KMS-11 (cell line): ENCODE measurements around the gene PPM1H.

Experiments used
- H2AFZ ChIP-seq: fragments of 200-600 bp; sonication (generic); 2 replicates; pipeline ENCODE4 v1.6.1; 2016; ENCODE audit warnings: antibody characterized with exemption, mixed run types, low read depth
- H3K27ac ChIP-seq: fragments of 200-600 bp; sonication (generic); 2 replicates; pipeline ENCODE4 v1.6.1; 2016; ENCODE audit warnings: mild to moderate bottlenecking, mixed run types
- H3K27me3 ChIP-seq: fragments of 200-600 bp; sonication (generic); 2 replicates; pipeline ENCODE4 v1.6.1; 2017; ENCODE audit warnings: mild to moderate bottlenecking, low read depth, mixed run types, moderate library complexity; ENCODE audit not compliant: insufficient read depth
- H3K36me3 ChIP-seq: fragments of 200-600 bp; sonication (generic); 2 replicates; pipeline ENCODE4 v1.6.1; 2017; ENCODE audit warnings: mild to moderate bottlenecking, mixed run types; ENCODE audit not compliant: insufficient read depth
- H3K4me1 ChIP-seq: fragments of 200-600 bp; sonication (generic); 2 replicates; pipeline ENCODE4 v1.6.1; 2016; ENCODE audit warnings: mild to moderate bottlenecking, low read depth, mixed run types; ENCODE audit not compliant: poor library complexity, severe bottlenecking
- H3K4me2 ChIP-seq: fragments of 200-600 bp; sonication (generic); 2 replicates; pipeline ENCODE4 v1.7.0; 2016; ENCODE audit warnings: mild to moderate bottlenecking, mixed run types
- H3K4me3 ChIP-seq: fragments of 200-600 bp; sonication (generic); IDR thresholded peaks from 2 replicates; pipeline ENCODE4 v1.6.1; 2017; ENCODE audit warnings: low read depth, low read length, mixed read lengths; ENCODE audit not compliant: insufficient read depth
- H3K79me2 ChIP-seq: fragments of 200-600 bp; sonication (generic); 2 replicates; pipeline ENCODE4 v1.6.1; 2016; ENCODE audit warnings: low read depth, mixed run types; ENCODE audit not compliant: insufficient read depth
- H3K9ac ChIP-seq: fragments of 200-600 bp; sonication (generic); 2 replicates; pipeline ENCODE4 v1.6.1; 2016; ENCODE audit warnings: mild to moderate bottlenecking, mixed run types
- H4K20me1 ChIP-seq: fragments of 200-600 bp; sonication (generic); 2 replicates; pipeline ENCODE4 v1.6.1; 2016; ENCODE audit warnings: mild to moderate bottlenecking, mixed run types; ENCODE audit not compliant: insufficient read depth
- TF ChIP-seq, protein P1 (sequence below): fragments of 200-600 bp; sonication (generic); conservative IDR thresholded peaks from 2 replicates; pipeline ENCODE4 v1.6.1; 2017; ENCODE audit warnings: low read depth, mild to moderate bottlenecking, antibody characterized with exemption, low read length, moderate library complexity, mixed read lengths

Gene PPM1H

DNA sequence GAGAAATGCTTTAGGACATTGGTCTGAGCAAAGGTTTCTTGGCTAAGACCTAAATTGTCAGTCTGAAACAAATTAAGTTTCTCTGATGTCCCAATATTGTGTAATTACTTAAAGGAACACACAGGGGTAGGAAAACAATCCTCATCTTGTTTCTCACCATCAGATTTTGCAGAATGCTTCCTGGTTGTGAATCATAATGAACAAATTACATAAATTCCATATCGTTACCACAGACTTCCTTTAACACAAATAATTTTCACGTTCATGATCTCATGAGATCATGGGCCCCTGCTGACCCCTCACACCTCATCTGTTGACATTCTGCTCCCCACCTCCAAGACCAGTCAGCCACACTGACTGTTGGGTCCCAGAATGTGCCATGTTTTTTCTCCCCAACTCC lies 274.2 kb downstream of the PPM1H start:
- Histone ChIP-seq H4K20me1 (no peaks in the 10 kb centered on the region), H3K79me2 (no peaks in the 10 kb centered on the region), H3K4me1 (no peaks in the 10 kb centered on the region), H3K9ac (no peak overlapping the region), H2AFZ (no peak overlapping the region), H3K4me2 (no peak overlapping the region), H3K4me3 (no peak overlapping the region), H3K27ac (no peak overlapping the region), H3K36me3 (no peaks in the 10 kb centered on the region; the same call in 1 of the 2 replicates), H3K27me3 (no peaks in the 10 kb centered on the region)
- TF ChIP-seq, protein P1, sequence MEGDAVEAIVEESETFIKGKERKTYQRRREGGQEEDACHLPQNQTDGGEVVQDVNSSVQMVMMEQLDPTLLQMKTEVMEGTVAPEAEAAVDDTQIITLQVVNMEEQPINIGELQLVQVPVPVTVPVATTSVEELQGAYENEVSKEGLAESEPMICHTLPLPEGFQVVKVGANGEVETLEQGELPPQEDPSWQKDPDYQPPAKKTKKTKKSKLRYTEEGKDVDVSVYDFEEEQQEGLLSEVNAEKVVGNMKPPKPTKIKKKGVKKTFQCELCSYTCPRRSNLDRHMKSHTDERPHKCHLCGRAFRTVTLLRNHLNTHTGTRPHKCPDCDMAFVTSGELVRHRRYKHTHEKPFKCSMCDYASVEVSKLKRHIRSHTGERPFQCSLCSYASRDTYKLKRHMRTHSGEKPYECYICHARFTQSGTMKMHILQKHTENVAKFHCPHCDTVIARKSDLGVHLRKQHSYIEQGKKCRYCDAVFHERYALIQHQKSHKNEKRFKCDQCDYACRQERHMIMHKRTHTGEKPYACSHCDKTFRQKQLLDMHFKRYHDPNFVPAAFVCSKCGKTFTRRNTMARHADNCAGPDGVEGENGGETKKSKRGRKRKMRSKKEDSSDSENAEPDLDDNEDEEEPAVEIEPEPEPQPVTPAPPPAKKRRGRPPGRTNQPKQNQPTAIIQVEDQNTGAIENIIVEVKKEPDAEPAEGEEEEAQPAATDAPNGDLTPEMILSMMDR, result no peak

DNA sequence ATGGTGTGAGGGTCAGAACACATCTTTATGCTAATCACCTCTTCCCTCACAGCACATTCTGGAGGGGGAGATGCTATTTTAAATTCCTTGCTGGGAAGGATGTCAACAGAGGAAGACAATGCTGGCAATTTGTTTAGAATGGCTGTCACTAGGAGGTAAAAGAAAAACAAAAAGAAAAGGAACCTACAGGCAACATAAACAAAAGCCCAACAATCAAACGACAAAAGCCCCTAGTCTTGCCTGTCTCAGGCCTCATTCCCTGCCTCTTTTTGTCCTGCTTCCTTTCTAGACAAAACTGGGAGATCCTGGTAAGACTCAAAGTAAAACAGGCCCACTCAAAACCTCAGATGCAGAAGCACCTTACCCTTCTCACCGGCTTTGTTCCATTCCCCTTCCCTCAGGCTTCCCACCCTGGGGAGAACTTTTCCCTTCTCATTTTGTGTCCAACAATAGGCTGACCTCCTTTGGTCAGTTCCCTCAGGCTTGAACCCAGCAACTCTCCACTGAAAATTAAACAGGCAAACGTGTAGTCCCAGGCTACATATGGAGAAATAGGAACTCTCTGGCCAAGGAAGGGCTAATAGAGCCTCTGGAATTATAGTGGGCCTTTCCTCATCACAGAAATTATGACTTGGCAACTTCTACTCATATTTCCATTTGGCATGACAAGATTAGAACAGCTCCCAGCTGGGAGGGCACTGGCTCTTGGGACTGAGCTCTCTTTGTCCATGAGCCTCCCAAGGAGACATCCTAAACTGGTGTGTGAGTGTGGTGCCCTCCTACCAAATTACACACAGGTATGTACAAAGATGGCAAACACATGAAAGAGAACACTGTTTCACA lies 275.3 kb downstream of the PPM1H start:
- Histone ChIP-seq H3K27me3 (no peaks in the 10 kb centered on the region), H3K79me2 (no peaks in the 10 kb centered on the region), H3K36me3 (no peaks in the 10 kb centered on the region; the same call in 1 of the 2 replicates), H3K4me1 (no peaks in the 10 kb centered on the region), H4K20me1 (no peaks in the 10 kb centered on the region), H2AFZ (no peak overlapping the region), H3K9ac (no peak overlapping the region), H3K27ac (no peak overlapping the region), H3K4me3 (no peak overlapping the region), H3K4me2 (no peak overlapping the region)
- TF ChIP-seq, protein P1, result no peak

DNA sequence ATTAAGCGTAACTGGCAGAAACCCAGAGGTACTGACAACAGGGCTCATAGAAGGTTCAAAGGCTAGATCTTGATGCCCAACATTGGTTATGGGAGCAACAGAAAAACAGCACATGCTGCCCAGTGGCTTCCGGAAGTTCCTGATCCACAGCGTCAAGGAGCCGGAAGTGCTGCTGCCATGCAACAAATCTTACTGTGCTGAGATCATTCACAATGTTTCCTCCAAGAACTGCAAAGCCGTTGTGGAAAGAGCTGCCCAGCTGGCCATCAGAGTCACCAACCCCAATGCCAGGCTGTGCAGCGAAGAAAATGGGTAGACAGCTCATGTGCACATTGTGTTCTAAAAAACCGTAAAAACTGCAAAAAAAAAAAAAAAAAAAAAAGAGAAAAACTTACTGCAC lies 276.0 kb downstream of the PPM1H start:
- Histone ChIP-seq H3K9ac (no peak overlapping the region), H3K4me3 (no peak overlapping the region), H3K27ac (no peak overlapping the region), H3K79me2 (no peaks in the 10 kb centered on the region), H2AFZ (no peak overlapping the region), H3K36me3 (no peaks in the 10 kb centered on the region; the same call in 1 of the 2 replicates), H3K4me1 (no peaks in the 10 kb centered on the region), H3K4me2 (no peak overlapping the region), H3K27me3 (no peaks in the 10 kb centered on the region), H4K20me1 (no peaks in the 10 kb centered on the region)
- TF ChIP-seq, protein P1, result no peak

DNA sequence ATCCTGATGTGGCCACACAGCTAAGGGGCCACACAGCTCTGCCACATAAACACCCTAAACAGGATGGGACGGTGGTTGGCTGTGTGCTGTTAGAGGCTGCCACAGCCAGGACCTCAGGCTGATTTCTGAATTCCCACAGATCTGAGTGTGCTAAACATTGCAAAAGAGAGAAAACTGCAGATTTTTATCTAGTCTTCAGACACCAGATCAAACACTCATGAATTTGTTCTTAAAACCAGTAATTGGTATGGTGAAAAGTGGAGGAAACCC lies 277.7 kb downstream of the PPM1H start:
- H3K4me2 ChIP-seq, result no peak overlapping the region
- H3K79me2 ChIP-seq, result no peaks in the 10 kb centered on the region
- no peaks in the 10 kb centered on the region for H3K36me3 ChIP-seq
- no peaks in the 10 kb centered on the region for H4K20me1 ChIP-seq
- H3K4me3 ChIP-seq, result no peak overlapping the region
- no peak overlapping the region for H2AFZ ChIP-seq
- no peaks in the 10 kb centered on the region for H3K4me1 ChIP-seq
- H3K27ac ChIP-seq, result no peak overlapping the region
- no peak overlapping the region for H3K9ac ChIP-seq
- TF ChIP-seq, protein P1, result no peak
- H3K27me3 ChIP-seq, result no peaks in the 10 kb centered on the region
